ENCODE measurements around the gene NPS.

The NPS gene

DNA sequence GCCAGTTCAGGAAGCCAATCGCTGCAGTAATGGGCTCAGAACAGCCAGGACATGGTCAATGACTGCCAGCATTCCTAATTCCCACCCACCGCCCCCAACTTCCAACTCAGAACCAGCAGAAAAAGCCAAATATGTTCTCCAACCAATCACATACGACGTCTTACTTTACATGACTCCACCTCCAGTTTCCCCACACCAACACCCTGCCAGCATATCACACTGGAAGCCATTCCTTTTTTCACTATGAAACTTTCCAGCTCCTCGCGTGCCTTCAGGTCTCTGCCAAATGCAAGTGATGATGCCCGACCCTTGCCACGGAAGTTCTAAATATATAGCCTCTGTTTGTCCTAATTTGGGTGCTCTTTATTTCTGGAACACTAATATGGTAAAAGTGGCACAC, 12.5 kb downstream of the NPS start (continued):
- TF ChIP-seq TCF7L2 (IDR thresholded peaks at IDR 0.05; ENCODE audit: borderline replicate concordance, low read depth, low read length), result no peak

DNA sequence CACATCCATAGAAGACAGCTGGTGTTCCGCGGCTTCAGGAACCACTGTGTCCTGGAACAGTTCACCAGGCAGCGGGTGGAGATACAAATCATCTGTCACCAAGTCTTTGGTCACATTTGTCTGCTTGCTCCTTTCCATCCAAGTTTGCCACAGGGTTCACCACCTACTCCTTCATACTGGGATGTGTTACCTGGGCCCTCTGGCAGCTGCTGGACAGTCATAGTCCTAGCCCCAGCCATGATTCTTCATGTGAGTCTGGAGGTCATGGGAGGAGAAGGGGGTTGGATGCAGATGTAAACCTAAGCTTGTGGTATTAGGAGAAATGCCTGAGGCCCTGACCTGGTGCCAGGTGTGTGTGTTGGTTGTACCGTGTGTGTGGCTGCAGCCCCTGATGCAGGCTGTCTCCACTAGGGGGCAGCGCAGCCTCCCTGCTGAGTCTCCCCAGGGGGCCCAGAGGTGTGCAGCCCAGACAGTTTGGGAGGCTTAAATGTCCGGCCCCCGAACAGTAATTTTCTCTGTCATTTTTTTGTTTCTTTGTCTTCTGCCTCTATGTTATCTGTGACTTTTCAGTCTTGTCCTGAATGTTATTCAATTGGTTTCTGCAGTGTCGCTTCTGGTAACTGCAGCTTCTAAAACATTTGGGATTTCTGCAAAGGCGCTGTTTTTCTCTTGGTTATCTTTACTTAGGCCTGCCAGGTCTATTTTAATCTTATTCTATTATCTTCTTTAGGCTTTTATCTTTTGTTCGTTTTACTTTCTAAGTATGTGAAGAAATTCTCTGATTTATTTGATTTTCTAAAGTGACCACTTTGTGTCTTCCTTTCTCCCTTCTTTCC, 14.8 kb downstream of the NPS start:
- Histone ChIP-seq H3K36me3 (ENCODE audit: control insufficient read depth in 2 of 2, insufficient read depth in 1 of 2, low read length in 2 of 2) (no peaks in the 10 kb centered on the region), H3K9me3 (ENCODE audit: control insufficient read depth, insufficient read depth, low read depth, low read length) (no peaks in the 10 kb centered on the region), H3K27ac (ENCODE audit: extremely low read depth, low read depth, low read length) (no peak overlapping the region), H3K4me1 (ENCODE audit: control insufficient read depth, insufficient read depth, low read length) (no peaks in the 10 kb centered on the region), H3K4me3 (ENCODE audit: low read depth, low read length) (no peak overlapping the region)
- ChIA-PET POLR2A (no interaction called here), CTCF (interaction anchor here (0.6 to 1.2 kb wide), 8 partner anchors 8 to 506 kb away, joined by 3 to 6 read pairs (median 3); no protein-coding TSS in a partner anchor)
- 0 out of 2 replicates have a peak, but pooled peaks have one; percentile 3 for TF ChIP-seq ZNF654 (tag by site-specific recombination; IDR thresholded peaks at IDR 0.05; ENCODE audit: low read depth)
- TF ChIP-seq ZNF24 (tag by site-specific recombination; IDR thresholded peaks at IDR 0.05), result no peak

DNA sequence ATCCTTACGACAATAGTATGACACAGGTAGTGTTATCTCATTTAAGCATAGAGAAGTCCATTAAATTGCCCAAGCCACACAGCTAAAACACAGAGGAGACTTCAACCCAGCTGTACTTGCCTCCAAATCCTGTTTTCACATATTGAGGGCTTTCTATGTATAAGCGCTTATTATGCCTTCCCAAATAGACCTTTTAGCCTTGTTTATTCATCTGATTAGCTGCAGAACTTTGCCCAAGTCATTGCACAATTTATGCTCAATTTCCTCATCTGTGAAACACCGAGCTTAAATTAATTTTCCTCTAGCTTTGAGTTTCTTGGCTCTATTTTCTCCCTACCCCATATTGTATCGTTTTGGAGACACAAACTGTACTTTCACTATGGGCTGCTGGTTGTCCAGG, 15.5 kb downstream of the NPS start:
- ChIA-PET POLR2A (no interaction called here), CTCF (interaction anchor here (0.7 to 1.2 kb wide), 4 partner anchors 10 to 478 kb away, joined by 3 to 4 read pairs (median 3); no protein-coding TSS in a partner anchor)
- H3K9me3 ChIP-seq (ENCODE audit: control insufficient read depth, insufficient read depth, low read depth, low read length), result no peaks in the 10 kb centered on the region
- no peaks in the 10 kb centered on the region for H3K36me3 ChIP-seq (ENCODE audit: control insufficient read depth in 2 of 2, insufficient read depth in 1 of 2, low read length in 2 of 2)
- H3K4me1 ChIP-seq (ENCODE audit: control insufficient read depth, insufficient read depth, low read length), result no peaks in the 10 kb centered on the region
- H3K27ac ChIP-seq (ENCODE audit: extremely low read depth, low read depth, low read length), result no peak overlapping the region
- no peak overlapping the region for H3K4me3 ChIP-seq (ENCODE audit: low read depth, low read length)
- TF ChIP-seq ZNF24 (tag by site-specific recombination; IDR thresholded peaks at IDR 0.05) (no peak), ZNF169 (tag by site-specific recombination; IDR thresholded peaks at IDR 0.05) (no peak), ZBTB21 (tag by site-specific recombination; IDR thresholded peaks at IDR 0.05) (no peak), ZNF157 (tag by site-specific recombination; IDR thresholded peaks at IDR 0.05) (no peak), ZIC2 (tag by site-specific recombination; IDR thresholded peaks at IDR 0.05) (no peak), ZNF202 (tag by site-specific recombination; IDR thresholded peaks at IDR 0.05; ENCODE audit: borderline replicate concordance) (no peak), ZNF132 (tag by site-specific recombination; IDR thresholded peaks at IDR 0.05; ENCODE audit: borderline replicate concordance) (no peak)
- TF ChIP-seq, protein P1, sequence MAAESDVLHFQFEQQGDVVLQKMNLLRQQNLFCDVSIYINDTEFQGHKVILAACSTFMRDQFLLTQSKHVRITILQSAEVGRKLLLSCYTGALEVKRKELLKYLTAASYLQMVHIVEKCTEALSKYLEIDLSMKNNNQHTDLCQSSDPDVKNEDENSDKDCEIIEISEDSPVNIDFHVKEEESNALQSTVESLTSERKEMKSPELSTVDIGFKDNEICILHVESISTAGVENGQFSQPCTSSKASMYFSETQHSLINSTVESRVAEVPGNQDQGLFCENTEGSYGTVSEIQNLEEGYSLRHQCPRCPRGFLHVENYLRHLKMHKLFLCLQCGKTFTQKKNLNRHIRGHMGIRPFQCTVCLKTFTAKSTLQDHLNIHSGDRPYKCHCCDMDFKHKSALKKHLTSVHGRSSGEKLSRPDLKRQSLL (tag by site-specific recombination; IDR thresholded peaks at IDR 0.05), result no peak
- TF ChIP-seq, protein P2, sequence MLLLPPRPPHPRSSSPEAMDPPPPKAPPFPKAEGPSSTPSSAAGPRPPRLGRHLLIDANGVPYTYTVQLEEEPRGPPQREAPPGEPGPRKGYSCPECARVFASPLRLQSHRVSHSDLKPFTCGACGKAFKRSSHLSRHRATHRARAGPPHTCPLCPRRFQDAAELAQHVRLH (tag by site-specific recombination; IDR thresholded peaks at IDR 0.05), result no peak
- TF ChIP-seq, protein P3, sequence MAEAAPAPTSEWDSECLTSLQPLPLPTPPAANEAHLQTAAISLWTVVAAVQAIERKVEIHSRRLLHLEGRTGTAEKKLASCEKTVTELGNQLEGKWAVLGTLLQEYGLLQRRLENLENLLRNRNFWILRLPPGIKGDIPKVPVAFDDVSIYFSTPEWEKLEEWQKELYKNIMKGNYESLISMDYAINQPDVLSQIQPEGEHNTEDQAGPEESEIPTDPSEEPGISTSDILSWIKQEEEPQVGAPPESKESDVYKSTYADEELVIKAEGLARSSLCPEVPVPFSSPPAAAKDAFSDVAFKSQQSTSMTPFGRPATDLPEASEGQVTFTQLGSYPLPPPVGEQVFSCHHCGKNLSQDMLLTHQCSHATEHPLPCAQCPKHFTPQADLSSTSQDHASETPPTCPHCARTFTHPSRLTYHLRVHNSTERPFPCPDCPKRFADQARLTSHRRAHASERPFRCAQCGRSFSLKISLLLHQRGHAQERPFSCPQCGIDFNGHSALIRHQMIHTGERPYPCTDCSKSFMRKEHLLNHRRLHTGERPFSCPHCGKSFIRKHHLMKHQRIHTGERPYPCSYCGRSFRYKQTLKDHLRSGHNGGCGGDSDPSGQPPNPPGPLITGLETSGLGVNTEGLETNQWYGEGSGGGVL (tag by site-specific recombination; IDR thresholded peaks at IDR 0.05), result no peak
- TF ChIP-seq, protein P4, sequence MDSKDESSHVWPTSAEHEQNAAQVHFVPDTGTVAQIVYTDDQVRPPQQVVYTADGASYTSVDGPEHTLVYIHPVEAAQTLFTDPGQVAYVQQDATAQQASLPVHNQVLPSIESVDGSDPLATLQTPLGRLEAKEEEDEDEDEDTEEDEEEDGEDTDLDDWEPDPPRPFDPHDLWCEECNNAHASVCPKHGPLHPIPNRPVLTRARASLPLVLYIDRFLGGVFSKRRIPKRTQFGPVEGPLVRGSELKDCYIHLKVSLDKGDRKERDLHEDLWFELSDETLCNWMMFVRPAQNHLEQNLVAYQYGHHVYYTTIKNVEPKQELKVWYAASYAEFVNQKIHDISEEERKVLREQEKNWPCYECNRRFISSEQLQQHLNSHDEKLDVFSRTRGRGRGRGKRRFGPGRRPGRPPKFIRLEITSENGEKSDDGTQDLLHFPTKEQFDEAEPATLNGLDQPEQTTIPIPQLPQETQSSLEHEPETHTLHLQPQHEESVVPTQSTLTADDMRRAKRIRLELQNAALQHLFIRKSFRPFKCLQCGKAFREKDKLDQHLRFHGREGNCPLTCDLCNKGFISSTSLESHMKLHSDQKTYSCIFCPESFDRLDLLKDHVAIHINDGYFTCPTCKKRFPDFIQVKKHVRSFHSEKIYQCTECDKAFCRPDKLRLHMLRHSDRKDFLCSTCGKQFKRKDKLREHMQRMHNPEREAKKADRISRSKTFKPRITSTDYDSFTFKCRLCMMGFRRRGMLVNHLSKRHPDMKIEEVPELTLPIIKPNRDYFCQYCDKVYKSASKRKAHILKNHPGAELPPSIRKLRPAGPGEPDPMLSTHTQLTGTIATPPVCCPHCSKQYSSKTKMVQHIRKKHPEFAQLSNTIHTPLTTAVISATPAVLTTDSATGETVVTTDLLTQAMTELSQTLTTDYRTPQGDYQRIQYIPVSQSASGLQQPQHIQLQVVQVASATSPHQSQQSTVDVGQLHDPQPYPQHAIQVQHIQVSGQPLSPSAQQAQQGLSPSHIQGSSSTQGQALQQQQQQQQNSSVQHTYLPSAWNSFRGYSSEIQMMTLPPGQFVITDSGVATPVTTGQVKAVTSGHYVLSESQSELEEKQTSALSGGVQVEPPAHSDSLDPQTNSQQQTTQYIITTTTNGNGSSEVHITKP (tag by site-specific recombination; IDR thresholded peaks at IDR 0.05), result no peak
- TF ChIP-seq, protein P5, sequence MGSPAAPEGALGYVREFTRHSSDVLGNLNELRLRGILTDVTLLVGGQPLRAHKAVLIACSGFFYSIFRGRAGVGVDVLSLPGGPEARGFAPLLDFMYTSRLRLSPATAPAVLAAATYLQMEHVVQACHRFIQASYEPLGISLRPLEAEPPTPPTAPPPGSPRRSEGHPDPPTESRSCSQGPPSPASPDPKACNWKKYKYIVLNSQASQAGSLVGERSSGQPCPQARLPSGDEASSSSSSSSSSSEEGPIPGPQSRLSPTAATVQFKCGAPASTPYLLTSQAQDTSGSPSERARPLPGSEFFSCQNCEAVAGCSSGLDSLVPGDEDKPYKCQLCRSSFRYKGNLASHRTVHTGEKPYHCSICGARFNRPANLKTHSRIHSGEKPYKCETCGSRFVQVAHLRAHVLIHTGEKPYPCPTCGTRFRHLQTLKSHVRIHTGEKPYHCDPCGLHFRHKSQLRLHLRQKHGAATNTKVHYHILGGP (tag by site-specific recombination; IDR thresholded peaks at IDR 0.05), result no peak

All from HEK293 (cell line).